Activated CD8-positive, alpha-beta memory T cell treated with anti-CD3 and anti-CD28 coated beads for 1 hour (primary cell): ENCODE measurements around the gene MTA1.

Experiments used
- DNase-seq, 2 donors: peaks; one replicate each; pipeline ENCODE4 v3.0.0-alpha.2; 2020; ENCODE audit warnings: low read depth in 1 of 2; ENCODE audit errors: extremely low read depth in 1 of 2

The MTA1 gene

GRCh38 chr14:105419195-105420091 is at the start of gene MTA1:
Gene MTA1, plus strand, starts transcription at chr14:105419827. Its CDS starts 209 bp downstream, at chr14:105420036.
- peak in 1 of 2 donors; percentile 34 for DNase-seq

GRCh38 chr14:105374389-105374788 is 45.2 kb upstream of the MTA1 start:
- DNase-seq: no peak

GRCh38 chr14:105375635-105376057 is 44.0 kb upstream of the MTA1 start:
- no peak for DNase-seq

- no peak for DNase-seq
These were observed 42.8 kb upstream of the MTA1 start for GRCh38 chr14:105376521-105377440.

- DNase-seq: no peak
These were observed 42.0 kb upstream of the MTA1 start for GRCh38 chr14:105377555-105378182.

- DNase-seq: no peak
These were observed 41.4 kb upstream of the MTA1 start for GRCh38 chr14:105378199-105378598.

- DNase-seq: no peak
These were observed 40.5 kb upstream of the MTA1 start for GRCh38 chr14:105378873-105379685.

- DNase-seq: no peak
These were observed 39.7 kb upstream of the MTA1 start for GRCh38 chr14:105379946-105380345.

- DNase-seq: no peak
These were observed 38.9 kb upstream of the MTA1 start for GRCh38 chr14:105380756-105381155.

- no peak for DNase-seq
These were observed 37.9 kb upstream of the MTA1 start for GRCh38 chr14:105381446-105382342.

- DNase-seq: no peak
These were observed 37.1 kb upstream of the MTA1 start for GRCh38 chr14:105382343-105383082.

- DNase-seq: no peak
These were observed 36.4 kb upstream of the MTA1 start for GRCh38 chr14:105383083-105383730.

GRCh38 chr14:105384041-105384557 is 35.5 kb upstream of the MTA1 start:
- no peak for DNase-seq

- DNase-seq: no peak
These were observed 34.9 kb upstream of the MTA1 start for GRCh38 chr14:105384605-105385321.

- no peak for DNase-seq
These were observed 34.3 kb upstream of the MTA1 start for GRCh38 chr14:105385322-105385637.

- no peak for DNase-seq
These were observed 33.8 kb upstream of the MTA1 start for GRCh38 chr14:105385698-105386365.
